Hepatocyte (in vitro differentiated cells): Measurements from ENCODE around the gene SEMA4G. TPM values are rescaled to one million over a fixed set of nuclear protein-coding genes. Genes with fewer than 3 reads are reported as not detected.
A peak's percentile ranks its signal among the peaks of the same experiment; 100 is the strongest.

Source experiments
- DNase-seq: peaks from one replicate; pipeline ENCODE4 v3.0.0-alpha.2; 2016; ENCODE audit warnings: low spot score
- H2AFZ ChIP-seq: fragments of 200-600 bp; sonication (generic); 2 replicates; pipeline ENCODE4 v1.6.0; 2016; ENCODE audit warnings: antibody characterized with exemption, mild to moderate bottlenecking
- H3K27ac ChIP-seq: fragments of 200-600 bp; sonication (generic); 2 replicates; pipeline ENCODE4 v1.5.1; 2016; ENCODE audit warnings: mild to moderate bottlenecking
- H3K27me3 ChIP-seq: fragments of 200-600 bp; sonication (generic); 2 replicates; pipeline ENCODE4 v1.6.1; 2016
- H3K36me3 ChIP-seq: fragments of 200-600 bp; sonication (generic); replicated peaks from 2 replicates; pipeline ENCODE4 v1.5.1; 2016; ENCODE audit warnings: low read depth; ENCODE audit not compliant: insufficient read depth
- H3K4me1 ChIP-seq: fragments of 200-600 bp; sonication (generic); 2 replicates; pipeline ENCODE4 v1.5.1; 2016; ENCODE audit warnings: mild to moderate bottlenecking, moderate library complexity; ENCODE audit not compliant: insufficient read depth
- H3K4me2 ChIP-seq: fragments of 200-600 bp; sonication (generic); 2 replicates; pipeline ENCODE4 v1.6.0; 2016
- H3K4me3 ChIP-seq: fragments of 200-600 bp; sonication (generic); 2 replicates; pipeline ENCODE4 v1.5.1; 2016; ENCODE audit warnings: mild to moderate bottlenecking
- H3K79me2 ChIP-seq: fragments of 200-600 bp; sonication (generic); 2 replicates; pipeline ENCODE4 v1.6.0; 2017; ENCODE audit warnings: mild to moderate bottlenecking
- H3K9me2 ChIP-seq: fragments of 200-600 bp; sonication (generic); replicated peaks from 2 replicates; pipeline ENCODE4 v1.6.0; 2017; ENCODE audit warnings: mild to moderate bottlenecking; ENCODE audit not compliant: insufficient read depth
- H3K9me3 ChIP-seq: fragments of 200-600 bp; sonication (generic); 2 replicates; pipeline ENCODE4 v1.5.1; 2016; ENCODE audit warnings: low read depth, mild to moderate bottlenecking
- H4K20me1 ChIP-seq: fragments of 200-600 bp; sonication (generic); 2 replicates; pipeline ENCODE4 v1.6.0; 2016; ENCODE audit warnings: mild to moderate bottlenecking; ENCODE audit not compliant: insufficient read depth, poor library complexity, severe bottlenecking
- CTCF ChIP-seq: fragments of 200-600 bp; sonication (generic); IDR thresholded peaks from 2 replicates; pipeline ENCODE4 v1.5.1; 2016; ENCODE audit warnings: antibody characterized with exemption, mild to moderate bottlenecking; ENCODE audit not compliant: poor library complexity
- EZH2 ChIP-seq: fragments of 200-600 bp; sonication (generic); IDR thresholded peaks from 2 replicates; pipeline ENCODE4 v1.6.1; 2016; ENCODE audit warnings: antibody characterized with exemption, mild to moderate bottlenecking, borderline replicate concordance
- EZH2phosphoT487 ChIP-seq: fragments of 200-600 bp; sonication (generic); IDR thresholded peaks from one replicate; pipeline ENCODE4 v1.6.1; 2018; ENCODE audit warnings: antibody characterized with exemption, mild to moderate bottlenecking, low read depth, moderate library complexity; ENCODE audit not compliant: unreplicated experiment, severe bottlenecking
- WGBS: methylation state at CpG from one replicate; pipeline ENCODE4 v1.1.6; 2016; ENCODE audit warnings: low lambda C conversion rate; ENCODE audit errors: missing lambda C conversion rate; 5-methylcytosine and 5-hydroxymethylcytosine counted together
- polyA plus RNA-seq: library from polyadenylated mRNA; unstranded; fragments of >200 nt; fragmentation: Nextera tagmentation; extraction: Ambion mirVana; gene quantifications from 2 replicates; pipeline ENCODE4 v1.2.1, GENCODE V29; 2016
- total RNA-seq: library from RNA; depleted of rRNA; stranded (reverse); fragments of >200 nt; gene quantifications from 2 replicates; pipeline ENCODE4 v1.2.3, GENCODE V29; 2014

The SEMA4G gene, protein sequence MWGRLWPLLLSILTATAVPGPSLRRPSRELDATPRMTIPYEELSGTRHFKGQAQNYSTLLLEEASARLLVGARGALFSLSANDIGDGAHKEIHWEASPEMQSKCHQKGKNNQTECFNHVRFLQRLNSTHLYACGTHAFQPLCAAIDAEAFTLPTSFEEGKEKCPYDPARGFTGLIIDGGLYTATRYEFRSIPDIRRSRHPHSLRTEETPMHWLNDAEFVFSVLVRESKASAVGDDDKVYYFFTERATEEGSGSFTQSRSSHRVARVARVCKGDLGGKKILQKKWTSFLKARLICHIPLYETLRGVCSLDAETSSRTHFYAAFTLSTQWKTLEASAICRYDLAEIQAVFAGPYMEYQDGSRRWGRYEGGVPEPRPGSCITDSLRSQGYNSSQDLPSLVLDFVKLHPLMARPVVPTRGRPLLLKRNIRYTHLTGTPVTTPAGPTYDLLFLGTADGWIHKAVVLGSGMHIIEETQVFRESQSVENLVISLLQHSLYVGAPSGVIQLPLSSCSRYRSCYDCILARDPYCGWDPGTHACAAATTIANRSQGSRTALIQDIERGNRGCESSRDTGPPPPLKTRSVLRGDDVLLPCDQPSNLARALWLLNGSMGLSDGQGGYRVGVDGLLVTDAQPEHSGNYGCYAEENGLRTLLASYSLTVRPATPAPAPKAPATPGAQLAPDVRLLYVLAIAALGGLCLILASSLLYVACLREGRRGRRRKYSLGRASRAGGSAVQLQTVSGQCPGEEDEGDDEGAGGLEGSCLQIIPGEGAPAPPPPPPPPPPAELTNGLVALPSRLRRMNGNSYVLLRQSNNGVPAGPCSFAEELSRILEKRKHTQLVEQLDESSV
- total RNA-seq: 48.6 and 54.8 TPM in 2 replicates
- polyA plus RNA-seq: 28.6 and 38.9 TPM in 2 replicates

DNA sequence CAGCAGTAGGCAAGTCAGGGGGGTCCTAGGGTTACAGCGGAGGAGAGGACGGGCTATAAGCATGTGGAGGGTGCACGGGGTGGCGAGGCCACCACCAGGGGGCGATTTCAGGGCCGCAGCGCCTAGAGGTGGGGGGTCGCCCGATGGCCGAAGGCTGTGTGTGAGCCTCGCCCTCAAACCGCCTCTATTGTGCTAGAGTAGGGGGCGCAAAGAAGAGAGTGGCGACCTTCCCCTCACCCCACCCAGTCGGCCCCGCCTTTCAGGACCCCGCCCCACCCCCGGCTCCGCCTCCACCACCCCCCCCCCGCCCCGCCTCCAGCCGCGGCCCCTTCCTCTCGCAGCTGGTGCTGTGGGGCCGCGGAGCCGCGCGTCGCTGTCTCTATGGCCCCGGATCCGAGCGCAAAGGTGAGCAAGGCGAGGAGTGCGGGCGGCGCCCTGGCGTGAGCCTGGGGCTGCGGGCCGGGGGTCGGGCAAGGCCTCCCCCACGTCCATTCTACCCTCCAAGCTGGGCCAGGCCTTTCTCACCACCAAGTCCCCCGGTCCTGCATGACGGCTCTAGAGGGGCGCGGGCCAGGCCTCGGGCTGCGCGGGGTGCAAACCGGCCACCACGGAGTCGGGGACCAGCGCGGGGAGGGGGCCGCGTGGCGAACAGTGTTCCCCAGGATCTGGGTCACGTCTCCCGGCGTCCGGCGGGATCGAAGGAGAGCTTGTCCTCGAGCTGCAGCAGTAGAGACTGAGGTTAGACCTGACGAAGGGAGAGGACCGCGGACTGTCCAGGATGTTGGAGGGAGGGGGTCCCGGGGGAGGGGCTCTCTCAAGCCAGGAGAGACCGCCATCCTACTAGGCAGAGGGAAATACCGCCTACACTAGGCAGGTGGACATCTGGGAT lies at the start of gene SEMA4G:
Gene SEMA4G, plus strand, starts transcription at position 318 of the 889 bp plus-strand sequence. CDS start 3,409 bp downstream, outside the sequence.
- 3% methylated on average over 36 of the region's 70 CpGs for WGBS
- no peaks in the 10 kb centered on the region for H3K27me3 ChIP-seq
- peak within 1 kb of the TSS; percentile 98 for H3K4me2 ChIP-seq
- H4K20me1 ChIP-seq: no peaks in the 10 kb centered on the region
- H3K4me1 ChIP-seq: peaks cover 24% of the 10 kb centered on the region
- H3K4me3 ChIP-seq: peak within 1 kb of the TSS; percentile 96
- no peaks in the 10 kb centered on the region for H3K36me3 ChIP-seq
- H3K9me3 ChIP-seq: no peaks in the 10 kb centered on the region
- H3K27ac ChIP-seq: peak within 1 kb of the TSS; percentile 83
- peaks cover 19% of the 10 kb centered on the region for H3K79me2 ChIP-seq
- peak; percentile 67 for TF ChIP-seq CTCF
- TF ChIP-seq EZH2phosphoT487: no peak
- peak within 1 kb of the TSS; percentile 93 for H2AFZ ChIP-seq
- DNase-seq: peak; percentile 74
- H3K9me2 ChIP-seq: no peaks in the 10 kb centered on the region

DNA sequence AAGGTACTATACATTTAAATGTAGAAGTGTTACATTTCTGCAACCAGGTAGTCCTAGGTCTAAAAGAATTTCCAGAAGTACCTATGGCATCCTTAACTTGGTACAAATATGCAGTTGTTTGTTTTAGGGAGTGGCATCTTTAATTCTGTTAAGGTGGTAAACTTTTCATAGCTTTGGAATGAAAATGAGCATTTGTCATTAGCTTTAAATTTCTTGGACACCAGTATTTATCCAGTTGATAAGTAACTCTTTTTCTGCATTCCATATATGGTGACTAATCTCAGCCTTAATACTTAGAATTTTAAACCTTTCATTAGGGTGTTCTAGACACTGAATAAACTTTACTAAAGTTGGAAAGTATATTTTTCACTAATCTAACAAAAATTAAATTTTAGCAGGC lies 45.7 kb upstream of the SEMA4G start:
- Histone ChIP-seq H3K4me3 (no peak overlapping the region), H3K9me3 (no peaks in the 10 kb centered on the region), H3K4me2 (no peak overlapping the region), H3K4me1 (no peaks in the 10 kb centered on the region), H3K9me2 (no peaks in the 10 kb centered on the region), H3K79me2 (peaks cover 22% of the 10 kb centered on the region), H3K27me3 (no peaks in the 10 kb centered on the region), H3K36me3 (peaks cover 7% of the 10 kb centered on the region), H4K20me1 (no peaks in the 10 kb centered on the region), H3K27ac (no peak overlapping the region), H2AFZ (no peak overlapping the region)
- no peak for TF ChIP-seq EZH2phosphoT487
- TF ChIP-seq EZH2: no peak
- TF ChIP-seq CTCF: no peak
- DNase-seq: no peak

- Histone ChIP-seq H3K27ac (no peak overlapping the region), H3K4me2 (no peak overlapping the region), H3K4me3 (no peak overlapping the region), H3K79me2 (peaks cover 19% of the 10 kb centered on the region), H3K9me3 (no peaks in the 10 kb centered on the region), H3K36me3 (peaks cover 7% of the 10 kb centered on the region), H3K9me2 (no peaks in the 10 kb centered on the region), H2AFZ (no peak overlapping the region), H4K20me1 (no peaks in the 10 kb centered on the region), H3K4me1 (no peaks in the 10 kb centered on the region), H3K27me3 (no peaks in the 10 kb centered on the region)
- TF ChIP-seq EZH2 (no peak), CTCF (no peak), EZH2phosphoT487 (no peak)
- 96% methylated on average over 5 of the region's 5 CpGs for WGBS
- no peak for DNase-seq
These were observed 42.0 kb upstream of the SEMA4G start for GRCh38 chr10:100927266-100927665.
